T-helper 9 cell (primary cell): Measurements from ENCODE around the gene MUC13.

Source experiments
- DNase-seq: peaks from one replicate; pipeline ENCODE4 v3.0.0-alpha.2; 2020

Gene MUC13

GRCh38 chr3:124895756-124896155, 38.8 kb downstream of the MUC13 start:
- DNase-seq: no peak

GRCh38 chr3:124893526-124893925, 41.0 kb downstream of the MUC13 start:
- no peak for DNase-seq

- DNase-seq: no peak
Observed at GRCh38 chr3:124890573-124891190, 43.9 kb downstream of the MUC13 start.

- no peak for DNase-seq
Observed at GRCh38 chr3:124888482-124889441, 45.8 kb downstream of the MUC13 start.

GRCh38 chr3:124887932-124888298, 46.6 kb downstream of the MUC13 start:
- no peak for DNase-seq

GRCh38 chr3:124887177-124887931, 47.2 kb downstream of the MUC13 start, which contains the start of gene ITGB5:
TSS of gene ITGB5 (minus strand) at chr3:124887365. CDS start at chr3:124887000, 365 bp downstream.
- no peak for DNase-seq

GRCh38 chr3:124886168-124887056, 48.1 kb downstream of the MUC13 start:
- DNase-seq: peak; percentile 5

- no peak for DNase-seq
Observed at GRCh38 chr3:124885466-124886167, 48.9 kb downstream of the MUC13 start.

- DNase-seq: no peak
Observed at GRCh38 chr3:124884474-124885101, 50.0 kb downstream of the MUC13 start.

GRCh38 chr3:124883766-124884473, 50.6 kb downstream of the MUC13 start:
- no peak for DNase-seq

GRCh38 chr3:124882816-124883747, 51.5 kb downstream of the MUC13 start:
- no peak for DNase-seq

GRCh38 chr3:124881976-124882697, 52.4 kb downstream of the MUC13 start:
- no peak for DNase-seq

GRCh38 chr3:124879337-124879680, 55.2 kb downstream of the MUC13 start:
- DNase-seq: no peak

- DNase-seq: no peak
Observed at GRCh38 chr3:124878561-124879336, 55.8 kb downstream of the MUC13 start.

GRCh38 chr3:124877674-124878073, 56.9 kb downstream of the MUC13 start:
- no peak for DNase-seq

- no peak for DNase-seq
Observed at GRCh38 chr3:124876401-124876878, 58.1 kb downstream of the MUC13 start.

GRCh38 chr3:124873226-124873625, 61.3 kb downstream of the MUC13 start:
- DNase-seq: no peak

- DNase-seq: no peak
Observed at GRCh38 chr3:124867511-124867910, 67.0 kb downstream of the MUC13 start.
